GM21825 (cell line): ENCODE results near the gene NR2F2.

Source experiments
- ATAC-seq: cut with Tn5 transposase; IDR thresholded peaks from one replicate; pipeline ENCODE4 v1.9.1; 2021; ENCODE audit warnings: mild to moderate bottlenecking, moderate library complexity; ENCODE audit not compliant: unreplicated experiment

The NR2F2 gene

DNA sequence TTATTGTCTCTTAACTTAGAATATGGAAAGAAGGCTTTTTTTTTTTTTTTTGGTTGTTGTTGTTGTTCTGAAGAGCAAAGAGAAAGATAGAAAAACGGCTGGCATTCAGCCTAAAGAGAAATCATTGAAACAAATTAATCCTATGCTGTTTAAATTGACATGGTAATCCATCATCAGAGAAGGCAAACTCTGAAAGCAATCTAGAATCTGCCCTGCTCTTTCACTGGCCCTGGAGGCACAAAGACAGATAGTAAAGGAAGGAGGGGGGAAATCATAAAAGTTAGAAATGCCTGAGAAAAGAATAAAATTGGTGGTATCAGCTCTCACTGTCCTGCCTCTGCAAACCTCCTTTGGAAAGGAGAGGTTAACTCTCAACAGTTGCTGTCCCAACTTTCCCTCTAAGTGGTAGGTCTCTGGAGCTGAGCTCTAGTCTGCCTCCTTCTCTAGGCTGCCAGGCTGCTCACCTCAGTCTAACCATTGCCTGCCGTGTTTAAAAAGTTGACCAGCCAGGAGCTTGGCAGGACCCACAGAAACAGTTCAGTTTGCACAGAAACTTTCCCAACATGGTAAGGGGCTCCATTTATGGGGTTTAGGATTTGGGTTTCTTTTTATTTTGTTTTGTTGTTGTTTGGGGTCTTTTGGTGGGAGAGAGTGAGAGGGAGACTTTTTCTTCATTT, 13.4 kb upstream of the NR2F2 start:
- ATAC-seq = no peak

DNA sequence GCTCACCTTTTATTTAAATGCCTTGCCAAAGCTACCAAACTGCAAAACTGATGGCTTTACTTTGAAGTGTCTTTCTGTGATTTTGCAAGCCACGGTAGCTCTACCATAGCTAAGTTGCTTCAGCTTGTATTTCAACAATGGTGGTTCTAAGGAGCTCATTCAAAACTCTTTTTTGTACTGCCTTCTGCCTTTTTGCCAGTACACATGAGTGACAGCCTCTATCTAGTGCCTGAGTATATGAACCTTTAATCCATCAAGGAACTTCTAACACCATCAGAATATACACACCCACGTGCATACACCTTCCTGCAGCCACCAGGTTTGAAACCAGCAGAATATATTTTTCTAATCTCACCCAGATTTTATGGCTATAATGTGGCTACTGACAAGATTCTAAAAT, 10.4 kb upstream of the NR2F2 start:
- no peak for ATAC-seq

DNA sequence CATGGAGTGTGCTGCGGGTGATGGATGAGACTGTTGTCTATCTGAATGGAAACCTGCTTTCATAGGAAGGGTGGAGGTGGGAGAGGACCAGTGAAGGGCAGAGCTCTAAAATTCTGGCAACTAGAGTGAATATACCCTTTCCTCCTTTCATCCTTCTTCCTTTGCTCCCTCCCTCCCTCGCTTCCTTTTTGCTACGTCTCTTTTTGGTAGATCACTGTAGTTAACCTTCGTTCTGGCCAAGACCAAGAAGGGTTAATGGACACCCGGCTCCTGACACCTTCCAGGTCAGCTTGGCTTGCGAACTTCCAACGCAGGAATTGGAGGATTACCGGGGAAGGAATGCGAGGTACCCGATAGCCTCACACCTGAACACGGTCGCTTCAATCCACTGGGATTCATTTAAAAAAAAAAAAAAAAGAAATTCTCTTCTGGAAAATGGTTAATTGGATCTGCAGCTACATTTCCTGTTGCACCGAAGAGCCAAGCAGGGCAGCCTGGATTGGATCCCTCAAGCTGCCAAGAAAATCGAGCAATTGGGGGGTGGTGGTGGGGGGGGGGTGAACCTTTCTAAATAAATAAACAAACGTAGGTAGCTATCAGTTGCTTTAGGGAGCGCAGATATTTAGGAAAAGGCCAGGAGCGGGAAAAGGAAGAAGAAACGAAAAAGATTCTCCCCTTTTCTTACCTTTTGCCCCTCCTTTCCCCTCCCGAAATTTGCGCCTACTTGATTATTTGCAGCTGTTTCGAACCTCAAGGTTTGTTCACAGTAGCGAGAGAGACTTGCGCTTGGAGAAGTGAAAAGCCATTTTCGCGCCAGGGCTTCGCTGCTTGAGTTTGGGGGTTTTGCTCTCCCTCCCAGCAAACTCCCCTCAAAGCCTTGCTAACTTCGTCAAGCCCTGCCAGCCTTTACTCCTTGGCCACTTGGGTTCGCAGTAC, 9.5 kb upstream of the NR2F2 start:
- no peak for ATAC-seq

DNA sequence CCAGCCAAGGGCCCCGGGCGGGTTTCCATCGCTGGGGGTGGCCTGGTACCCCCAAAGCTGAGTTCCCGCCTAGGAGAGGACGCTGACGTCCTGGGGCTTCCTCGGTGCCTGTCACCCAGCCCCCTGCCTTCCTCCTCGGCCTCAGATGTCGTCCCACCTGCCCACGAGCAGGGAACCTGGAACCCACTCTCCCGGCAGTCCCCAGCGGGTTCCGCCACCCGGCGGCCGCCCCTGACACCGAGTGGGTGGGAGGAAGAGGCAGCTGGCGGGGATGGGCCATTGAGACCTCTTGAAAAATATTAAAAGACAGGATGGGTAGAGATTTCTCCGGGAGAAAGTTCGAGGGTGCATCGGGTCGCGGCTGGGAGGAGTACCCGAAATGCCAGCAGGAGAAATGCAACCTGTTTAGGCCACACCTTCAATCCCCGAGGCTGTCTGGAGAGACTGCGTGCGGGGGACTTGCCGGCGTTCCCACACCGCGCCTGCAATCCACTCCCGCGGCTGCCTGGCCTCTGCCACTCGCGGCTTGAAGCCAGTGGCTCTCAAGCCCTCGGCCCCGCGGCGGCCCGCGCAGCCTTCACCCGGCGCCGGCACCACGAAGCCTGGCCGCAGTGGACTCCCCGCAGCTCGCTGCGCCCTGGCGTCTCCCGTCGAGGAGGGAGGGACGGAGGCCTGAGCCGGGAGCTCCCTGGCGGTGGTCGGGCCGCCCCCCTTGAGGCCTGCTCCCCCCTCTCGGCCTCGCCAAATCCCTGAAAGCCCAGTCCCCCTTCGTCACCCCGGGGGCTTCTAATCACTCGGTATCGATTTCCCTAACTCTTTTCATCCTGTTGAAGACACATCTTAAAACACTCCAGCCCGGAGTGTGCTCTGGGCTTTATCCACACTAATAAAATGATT, 8.6 kb upstream of the NR2F2 start:
- no peak for ATAC-seq

DNA sequence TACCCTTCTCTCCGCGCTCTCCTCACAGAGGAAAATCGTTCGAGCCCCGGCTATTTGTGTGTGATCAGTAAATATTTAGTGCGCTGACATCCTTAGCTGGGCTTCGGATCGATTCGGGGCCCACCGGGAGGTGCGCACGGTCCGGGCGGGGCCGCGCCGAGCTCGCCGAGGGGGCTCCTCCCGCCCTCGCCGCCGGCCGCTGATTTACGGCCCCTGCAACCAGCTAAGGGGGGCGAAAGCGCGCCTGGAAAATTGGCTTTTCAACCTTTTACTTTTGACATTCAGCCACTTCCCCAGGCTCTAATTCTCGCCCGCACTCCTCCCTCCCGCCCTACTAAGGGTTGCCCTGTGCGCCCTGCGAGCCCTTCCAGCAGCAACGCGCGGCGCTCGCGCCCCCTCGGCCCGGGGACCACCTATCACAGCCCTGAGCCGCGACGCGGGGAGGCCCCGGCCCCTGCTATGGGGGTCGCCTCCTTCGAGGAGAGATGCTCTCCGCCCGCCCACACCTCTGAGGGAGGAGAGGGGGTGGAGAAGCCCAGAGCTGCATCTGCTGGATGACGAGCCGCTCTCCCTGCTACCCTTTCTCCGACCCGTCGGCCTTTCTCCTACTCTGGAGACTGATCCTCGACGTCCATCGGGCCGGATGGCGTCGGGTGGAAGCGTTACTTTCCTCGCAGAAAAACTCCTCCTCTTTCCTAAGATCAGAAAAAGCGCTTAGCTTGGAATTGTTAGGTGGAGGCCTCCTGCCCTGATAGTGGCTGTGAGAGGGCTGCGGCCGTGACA, 7.8 kb upstream of the NR2F2 start:
- ATAC-seq = no peak

DNA sequence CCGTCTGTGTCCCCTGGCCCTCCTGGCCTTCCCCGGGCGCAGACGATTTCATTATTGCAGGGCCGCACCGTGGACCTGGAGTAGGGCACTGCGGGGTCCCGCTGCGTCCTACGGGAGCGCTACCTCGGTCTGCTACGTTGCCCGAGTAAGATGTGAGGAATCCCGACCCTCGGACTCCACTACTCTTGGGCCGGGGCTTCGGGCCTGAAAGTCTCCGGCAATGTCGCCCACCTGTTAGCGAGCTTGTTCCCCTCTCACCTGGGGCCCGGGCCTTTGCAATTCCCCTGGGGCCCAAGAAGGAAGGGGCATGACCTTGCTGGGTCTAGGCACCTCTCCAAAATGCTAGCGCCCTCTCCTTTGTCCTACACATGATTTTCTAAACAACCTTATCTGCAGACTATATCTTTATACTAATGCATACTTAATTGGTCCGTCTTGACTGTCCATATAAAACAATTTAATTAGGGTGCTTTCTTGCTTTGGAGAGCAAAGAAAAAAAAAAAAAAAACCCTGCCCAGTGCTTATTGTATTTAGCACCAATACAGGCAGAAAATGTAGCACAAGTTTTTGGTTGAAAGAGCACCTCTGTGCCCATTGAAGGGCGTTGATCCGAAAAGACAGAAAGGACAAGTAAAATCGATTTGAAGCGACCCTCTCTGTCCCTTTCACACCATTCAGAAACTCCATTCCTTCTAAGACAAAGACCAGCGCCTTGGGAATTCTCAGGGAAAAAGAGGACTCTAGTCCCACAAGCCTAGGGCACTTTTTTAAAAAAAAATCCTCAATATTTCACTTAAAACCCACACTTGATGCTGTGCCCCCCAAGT, 7.0 kb upstream of the NR2F2 start:
- ATAC-seq = no peak

DNA sequence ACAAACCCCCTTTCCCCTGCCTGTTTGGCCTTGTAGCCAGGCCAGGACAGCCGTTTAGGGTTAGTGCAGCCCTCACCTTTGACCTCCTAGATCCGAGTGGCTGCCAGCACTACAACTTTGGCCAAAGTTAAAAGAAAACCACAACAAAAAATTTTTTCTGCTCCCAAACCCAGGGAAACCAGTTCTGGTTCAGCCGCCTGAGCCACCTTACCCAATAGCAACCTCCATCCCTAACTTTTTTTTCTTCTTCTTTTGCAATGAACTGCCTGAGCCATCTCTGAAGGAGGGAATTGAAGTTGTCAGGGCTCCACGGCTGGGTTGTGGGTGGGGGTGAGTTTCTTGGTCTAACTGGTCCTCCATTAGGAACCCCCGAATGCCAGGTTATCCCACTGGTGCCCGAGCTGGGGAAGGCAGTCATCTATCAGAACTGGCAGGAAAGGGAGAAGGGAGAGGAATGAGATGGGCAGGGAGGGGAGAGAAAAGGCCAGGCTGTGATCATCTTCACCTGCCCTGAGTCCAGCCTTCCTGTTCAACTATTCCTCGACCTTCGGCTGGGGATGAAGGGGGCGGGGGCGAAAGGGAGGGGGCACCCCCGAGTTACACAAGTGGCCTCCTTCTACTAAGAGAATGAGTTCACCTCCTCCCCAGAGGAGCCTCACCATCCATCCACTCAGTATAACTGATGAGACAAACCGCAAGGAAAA, 6.2 kb upstream of the NR2F2 start:
- ATAC-seq = no peak

DNA sequence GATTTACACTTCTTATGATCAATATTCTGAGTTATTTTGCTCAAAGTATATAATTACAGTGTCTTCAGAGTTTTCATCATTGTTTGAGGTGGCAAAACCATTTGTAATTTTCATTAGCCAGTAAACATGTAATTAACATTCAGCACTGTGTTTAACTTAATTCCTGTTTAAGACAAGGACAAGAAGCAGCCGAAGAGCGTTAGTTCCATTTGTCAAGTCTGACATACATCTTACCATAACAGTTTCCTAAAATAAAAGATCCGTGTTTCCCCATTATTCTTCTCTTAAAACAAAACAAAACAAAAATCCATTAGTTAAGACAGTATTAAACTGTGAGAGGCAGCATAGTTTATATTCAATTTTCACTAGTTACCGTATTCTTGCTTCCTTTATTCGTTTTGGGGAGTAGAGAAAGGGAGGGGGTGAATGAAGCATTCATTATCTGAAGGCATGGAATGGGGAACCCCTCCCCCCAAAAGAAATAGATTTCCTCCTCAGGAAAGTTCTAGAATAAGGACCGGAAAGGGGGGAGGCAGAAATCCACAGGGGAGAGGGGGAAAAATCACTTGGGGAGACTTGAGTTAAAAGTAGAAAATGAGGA, 5.5 kb upstream of the NR2F2 start:
- ATAC-seq = no peak

DNA sequence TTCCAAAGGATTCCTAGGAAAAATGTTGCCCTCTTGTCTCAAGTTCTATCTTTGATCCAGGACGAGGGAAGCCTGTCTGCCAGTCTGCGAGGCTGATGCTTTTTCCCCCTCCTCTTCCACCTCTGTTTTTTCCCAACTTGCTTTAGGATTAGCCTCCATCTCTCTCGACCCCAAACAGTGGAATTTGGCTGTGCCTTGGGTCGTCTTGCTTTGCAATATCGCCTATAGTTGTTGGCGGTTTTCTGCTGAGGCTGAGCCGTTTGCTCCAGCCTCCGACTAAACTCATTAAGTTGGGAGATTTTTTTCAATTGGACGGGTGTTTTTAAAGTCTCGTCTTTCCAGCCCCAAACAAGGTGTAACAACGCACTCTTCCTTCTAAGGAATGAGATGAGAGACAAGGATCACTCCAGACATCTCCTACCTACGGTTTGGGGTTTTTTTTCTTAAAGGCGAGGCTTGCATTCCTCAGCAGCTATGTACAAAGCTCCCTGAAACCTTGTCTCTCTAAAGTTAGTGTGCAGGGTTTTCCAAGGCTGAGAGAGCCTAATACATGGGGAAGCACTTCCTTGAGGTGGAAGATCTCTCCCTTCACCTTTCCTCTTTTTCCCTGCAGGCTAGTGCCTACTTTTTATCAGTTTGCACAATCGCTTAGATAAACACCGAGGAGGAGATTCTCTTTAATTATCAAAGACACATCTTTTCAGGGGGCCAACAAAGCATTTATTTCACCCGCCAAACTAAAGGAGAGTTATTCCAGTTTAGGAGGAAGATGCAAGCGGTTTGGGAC, 4.8 kb upstream of the NR2F2 start:
- ATAC-seq = no peak

DNA sequence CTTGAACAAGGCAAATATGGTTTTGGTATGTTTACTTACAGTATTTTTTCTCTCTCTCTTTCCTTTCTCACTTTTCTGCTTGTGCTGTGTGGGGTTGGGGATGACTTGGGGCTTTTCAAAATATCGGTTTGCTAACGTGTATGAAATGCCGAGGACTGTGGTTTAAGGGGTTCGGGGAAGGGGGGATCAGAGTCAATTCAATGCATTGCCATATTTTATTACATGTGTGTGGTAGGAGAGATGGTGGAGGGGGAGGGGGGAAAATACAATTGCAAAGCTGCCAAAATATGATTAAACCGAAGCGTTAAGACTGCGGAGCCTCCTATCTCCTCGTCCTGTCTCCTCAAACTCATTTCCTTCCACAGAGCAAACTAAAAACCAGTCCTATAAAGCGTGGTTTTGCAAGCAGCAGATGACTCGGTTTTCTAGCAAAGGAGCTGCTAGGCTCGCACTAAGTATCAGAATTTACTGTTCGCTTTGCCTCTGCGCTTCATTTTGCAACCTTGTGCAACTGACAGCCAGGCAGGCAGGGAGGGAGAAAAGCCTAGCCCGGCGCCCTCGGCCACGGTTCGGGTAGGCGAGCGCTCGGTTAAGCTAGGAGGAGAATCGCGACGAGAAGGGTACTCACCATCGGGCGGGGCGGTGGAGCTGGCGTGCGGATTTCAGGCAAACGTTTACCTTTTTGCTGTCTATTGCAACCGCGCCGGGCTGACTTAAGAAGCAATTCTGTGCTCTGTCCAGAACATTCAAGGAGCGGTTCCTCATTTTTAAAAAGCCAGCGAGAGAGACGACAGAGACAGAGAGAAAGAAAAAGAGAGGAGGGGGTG, 4.0 kb upstream of the NR2F2 start:
- ATAC-seq = no peak

DNA sequence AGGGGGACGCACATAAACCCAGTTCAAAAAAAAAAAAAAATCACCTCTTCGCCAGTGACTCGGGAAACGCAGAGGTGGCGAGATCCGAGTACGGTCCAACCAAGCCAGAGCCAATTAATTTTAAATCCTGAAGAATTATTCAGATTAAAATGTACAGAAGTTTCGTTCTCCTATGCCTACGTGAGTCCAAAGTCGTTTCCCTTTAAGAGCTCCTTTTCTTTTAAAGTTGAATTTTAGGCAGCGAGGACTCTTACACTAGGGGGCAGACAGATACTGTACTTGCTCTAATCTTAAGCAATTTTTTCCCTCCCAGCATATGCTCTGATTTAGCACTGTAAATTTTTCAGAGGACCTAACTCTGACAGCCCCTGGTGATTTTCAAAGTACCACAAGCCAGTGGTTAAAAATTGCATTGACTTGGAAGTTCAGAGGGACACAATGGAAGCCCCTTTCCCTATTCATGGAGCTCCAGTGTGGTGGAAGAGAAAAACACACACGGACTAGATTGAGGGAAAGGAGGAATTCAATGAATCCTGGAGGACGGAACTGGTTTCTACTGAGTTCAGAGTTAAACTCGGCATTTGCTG, 3.3 kb upstream of the NR2F2 start:
- ATAC-seq = no peak

DNA sequence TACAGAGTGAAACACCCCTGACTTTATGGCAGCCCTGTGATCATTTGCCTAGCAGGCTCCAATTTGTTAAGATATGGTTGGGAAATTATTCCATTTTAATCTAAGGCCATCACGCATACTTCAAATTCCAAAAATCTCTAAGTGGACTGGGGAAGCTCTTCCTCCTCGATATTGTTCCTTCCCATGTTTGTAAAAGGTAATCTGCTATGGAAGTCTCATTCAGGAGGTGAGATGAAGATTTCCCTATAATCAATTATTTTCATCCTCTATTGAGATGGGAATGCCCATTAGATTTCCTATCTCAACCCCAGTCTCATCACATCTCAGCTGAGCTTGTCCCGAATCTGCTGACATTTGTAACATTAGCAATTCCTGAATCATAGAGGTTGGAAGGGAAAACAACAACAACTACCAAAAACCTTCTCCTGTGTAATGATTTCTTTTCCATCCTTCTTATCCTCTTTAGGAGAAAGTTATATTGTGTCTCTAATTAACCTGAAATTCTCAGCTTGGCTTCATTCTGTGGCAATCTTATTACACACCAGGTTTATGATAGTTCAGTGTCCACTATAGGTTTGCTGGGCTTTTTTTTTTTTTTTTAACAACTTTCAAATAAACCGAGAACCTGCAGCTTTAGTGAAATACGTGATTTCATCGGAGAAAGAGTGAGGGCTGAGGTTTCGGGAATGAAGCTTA, 2.2 kb upstream of the NR2F2 start:
- ATAC-seq = no peak

DNA sequence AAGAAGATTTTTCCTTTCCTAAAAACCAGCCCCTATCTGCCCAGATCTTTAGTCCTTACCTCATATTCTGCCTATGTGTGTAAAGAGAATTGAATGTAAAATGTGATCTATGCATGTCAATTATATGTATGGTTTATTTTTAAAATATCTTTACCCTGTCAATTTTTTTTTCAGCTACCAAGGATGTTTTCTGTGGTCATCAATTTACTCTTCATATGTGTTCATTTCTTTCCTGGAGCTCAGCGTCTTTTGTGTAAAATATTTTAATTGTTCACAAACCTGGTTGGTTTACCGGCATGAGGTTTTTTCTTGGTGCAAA, 1.7 kb upstream of the NR2F2 start:
- ATAC-seq = no peak

DNA sequence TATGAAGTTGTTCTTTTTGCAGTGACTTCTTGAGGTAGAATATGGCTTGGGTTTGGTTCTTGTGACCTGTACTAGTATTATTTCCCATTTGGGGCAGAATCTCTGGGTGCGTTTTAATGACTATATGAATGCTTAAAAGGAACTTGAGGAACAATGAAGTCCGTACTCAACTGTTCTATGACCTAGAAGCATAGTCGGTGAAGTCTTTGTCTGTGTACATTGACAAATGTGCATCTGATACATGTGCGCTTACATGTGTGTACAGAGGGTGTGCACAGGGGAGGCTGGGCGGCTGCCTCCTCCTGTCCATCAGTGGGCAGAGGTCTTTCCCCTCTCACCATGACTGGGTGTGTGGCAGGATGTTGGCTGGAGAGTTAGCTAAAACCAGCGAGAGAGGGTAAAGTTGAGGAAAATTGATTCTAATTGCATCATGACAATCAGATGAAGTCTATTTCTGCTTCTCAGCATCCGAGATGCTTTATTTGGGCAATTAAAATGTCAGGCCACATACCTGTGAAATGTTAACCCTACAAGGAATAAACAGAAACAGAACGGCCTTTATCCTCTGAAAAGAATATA, 1.0 kb upstream of the NR2F2 start:
- ATAC-seq = no peak

DNA sequence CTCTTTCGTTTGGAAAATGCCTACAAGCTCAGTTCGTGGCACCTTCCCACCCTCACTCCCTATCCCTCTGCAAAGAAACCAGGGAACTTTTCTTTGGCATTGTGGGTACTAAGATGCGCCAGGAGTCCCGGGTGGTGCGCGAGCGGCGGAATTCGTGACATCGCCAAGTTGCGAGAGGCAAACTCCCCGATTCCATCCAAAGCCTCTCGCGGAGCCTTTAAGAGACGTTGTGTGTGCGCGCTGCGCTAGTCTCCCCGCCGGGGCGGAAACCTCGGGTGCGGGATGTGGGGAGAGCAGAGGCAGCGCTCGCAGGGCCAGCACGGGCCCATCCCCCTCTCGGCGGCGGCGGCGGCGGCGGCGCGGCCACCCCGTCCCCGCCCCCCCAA, 443 bp upstream of the NR2F2 start:
- ATAC-seq = peak; percentile 20
